Common myeloid progenitor, CD34-positive (primary cell): ENCODE results near the gene COL23A1.

Experiments
- CTCF ChIA-PET: fragments of 350-600 bp; sonication (Branson Sonifier 250); formaldehyde crosslinking; loops from one replicate; lab custom pipeline; 2021; ENCODE audit warnings: antibody characterized with exemption; lab: Charles Lee
- POLR2A ChIA-PET: fragments of 350-600 bp; sonication (Branson Sonifier 250); formaldehyde crosslinking; loops from one replicate; lab custom pipeline; 2021; ENCODE audit warnings: antibody characterized with exemption; lab: Charles Lee
- DNase-seq, 3 donors: peaks; one replicate each; pipeline versions ENCODE4 v3.0.0 to v3.0.0-alpha.2; 2013
- H3K27ac ChIP-seq, 2 experiments: 1 replicate in 1 of 2; 2 replicates in 1 of 2; pipeline ENCODE4 v1.7.0; 2013; ENCODE audit warnings: inconsistent platforms in 2 of 2, low read length in 2 of 2, mild to moderate bottlenecking in 2 of 2, low read depth in 1 of 2, moderate library complexity in 1 of 2; ENCODE audit not compliant: severe bottlenecking in 2 of 2, insufficient read depth in 1 of 2, poor library complexity in 1 of 2
- H3K27me3 ChIP-seq, 5 experiments: replicated peaks in 2 of 5; 1 replicate in 3 of 5; 2 replicates in 2 of 5; pipeline versions ENCODE4 v1.6.1 to v1.7.0; 2013; ENCODE audit warnings: low read length in 4 of 5, mild to moderate bottlenecking in 2 of 5, moderate library complexity in 2 of 5, inconsistent platforms in 1 of 5; ENCODE audit not compliant: insufficient read depth in 5 of 5, control insufficient read depth in 4 of 5
- H3K36me3 ChIP-seq, 4 experiments: 1 replicate in 2 of 4; 2 replicates in 2 of 4; pipeline versions ENCODE4 v1.6.1 to v1.7.0; 2013; ENCODE audit warnings: low read length in 3 of 4, control low read depth in 1 of 4, mild to moderate bottlenecking in 1 of 4; ENCODE audit not compliant: control insufficient read depth in 4 of 4, insufficient read depth in 4 of 4
- H3K4me1 ChIP-seq, 4 experiments: 1 replicate in 3 of 4; 2 replicates in 1 of 4; pipeline versions ENCODE4 v1.6.1 to v1.7.1; 2013; ENCODE audit warnings: low read length in 3 of 4, mild to moderate bottlenecking in 3 of 4, control low read depth in 1 of 4, inconsistent platforms in 1 of 4, moderate library complexity in 1 of 4; ENCODE audit not compliant: control insufficient read depth in 4 of 4, insufficient read depth in 4 of 4; ENCODE audit errors: control extremely low read depth in 1 of 4
- H3K4me3 ChIP-seq, 7 experiments: 1 replicate in 4 of 7; 2 replicates in 3 of 7; pipeline versions ENCODE4 v1.5.1 to v1.7.0; 2013; ENCODE audit warnings: mild to moderate bottlenecking in 7 of 7, low read length in 6 of 7, moderate library complexity in 6 of 7, inconsistent platforms in 2 of 7, low read depth in 2 of 7, control low read depth in 1 of 7; ENCODE audit not compliant: insufficient read depth in 4 of 7, control insufficient read depth in 1 of 7; ENCODE audit errors: extremely low read depth in 1 of 7
- H3K9me3 ChIP-seq, 5 experiments: 1 replicate in 4 of 5; 2 replicates in 1 of 5; pipeline versions ENCODE4 v1.6.1 to v1.7.1; 2013; ENCODE audit warnings: low read length in 4 of 5, mild to moderate bottlenecking in 2 of 5, inconsistent platforms in 1 of 5, low read depth in 1 of 5, moderate library complexity in 1 of 5; ENCODE audit not compliant: control insufficient read depth in 4 of 5, insufficient read depth in 2 of 5; ENCODE audit errors: control extremely low read depth in 1 of 5
- WGBS: methylation state at CpG from one replicate; pipeline ENCODE4 v1.1.5; 2013; ENCODE audit not compliant: insufficient coverage; 5-methylcytosine and 5-hydroxymethylcytosine counted together

The COL23A1 gene

GRCh38 chr5:178238711-178239592 is 351.2 kb downstream of the COL23A1 start:
- Histone ChIP-seq H3K27me3 (no peaks in the 10 kb centered on the region), H3K4me1 (peaks cover 13 to 95% (median 94%) of the 10 kb centered on the region in 4 experiments), H3K36me3 (no peaks in the 10 kb centered on the region), H3K9me3 (no peaks in the 10 kb centered on the region), H3K4me3 (peak overlapping the region in 4 of 7 experiments; percentile 9 to 52 (median 26)), H3K27ac (peak overlapping the region; percentile 50 to 59)
- ChIA-PET POLR2A (interaction anchor here (1.5 to 3.1 kb wide), 2 partner anchors 9 to 10 kb away, joined by 5 to 8 read pairs; no protein-coding TSS in a partner anchor), CTCF (interaction anchor here (1.5 to 5.0 kb wide), 3 partner anchors 11 to 344 kb away, joined by 3 to 53 read pairs (median 4); no protein-coding TSS in a partner anchor)
- no peak for DNase-seq
- WGBS, result 40% methylated on average over 7 of the region's 17 CpGs

- Histone ChIP-seq H3K36me3 (no peaks in the 10 kb centered on the region), H3K4me1 (peaks cover 13 to 94% (median 93%) of the 10 kb centered on the region in 4 experiments), H3K4me3 (peak overlapping the region in 3 of 7 experiments; percentile 4 to 12 (median 9)), H3K9me3 (no peaks in the 10 kb centered on the region), H3K27me3 (no peaks in the 10 kb centered on the region), H3K27ac (peak overlapping the region; percentile 50 to 59)
- ChIA-PET CTCF (interaction anchor here (0.9 to 5.0 kb wide), 6 partner anchors 12 to 345 kb away, joined by 3 to 53 read pairs (median 4); partner anchors contain the start of gene HNRNPAB), POLR2A (interaction anchor here (0.6 to 1.5 kb wide), 2 partner anchors 9 to 18 kb away, joined by 3 to 5 read pairs; no protein-coding TSS in a partner anchor)
- 89% methylated on average over 4 of the region's 6 CpGs for WGBS
- no peak for DNase-seq
These were observed 351.9 kb downstream of the COL23A1 start for GRCh38 chr5:178238313-178238635.

- peak overlapping the region; percentile 50 to 59 for H3K27ac ChIP-seq
- 25% methylated on average over 11 of the region's 13 CpGs for WGBS
- no peaks in the 10 kb centered on the region for H3K36me3 ChIP-seq
- ChIA-PET CTCF (interaction anchor here (0.9 to 5.0 kb wide), 7 partner anchors 12 to 366 kb away, joined by 3 to 53 read pairs (median 3); partner anchors contain the start of gene HNRNPAB), POLR2A (interaction anchor here (0.6 to 1.5 kb wide), 2 partner anchors 10 to 18 kb away, joined by 3 to 5 read pairs; no protein-coding TSS in a partner anchor)
- DNase-seq, result peak in 2 of 3 donors; percentile 58 to 68
- H3K27me3 ChIP-seq, result no peaks in the 10 kb centered on the region
- H3K4me3 ChIP-seq, result peak overlapping the region in 3 of 7 experiments; percentile 4 to 23 (median 12)
- H3K9me3 ChIP-seq, result no peaks in the 10 kb centered on the region
- peaks cover 13 to 97% (median 95%) of the 10 kb centered on the region in 4 experiments for H3K4me1 ChIP-seq
These were observed 352.5 kb downstream of the COL23A1 start for GRCh38 chr5:178237431-178238312.

GRCh38 chr5:178236679-178237078 is 353.5 kb downstream of the COL23A1 start:
- no peak overlapping the region for H3K27ac ChIP-seq
- peak in 2 of 3 donors; percentile 53 to 72 for DNase-seq
- no peaks in the 10 kb centered on the region for H3K36me3 ChIP-seq
- CTCF ChIA-PET, result interaction anchor here (1.1 to 5.0 kb wide), 4 partner anchors 13 to 367 kb away, joined by 3 to 53 read pairs (median 11); no protein-coding TSS in a partner anchor
- no peaks in the 10 kb centered on the region for H3K27me3 ChIP-seq
- WGBS, result 9% methylated on average over 4 of the region's 4 CpGs
- POLR2A ChIA-PET, result no interaction called here
- H3K4me3 ChIP-seq, result peak overlapping the region in 1 of 7 experiments; percentile 38
- H3K4me1 ChIP-seq, result peaks cover 11 to 93% (median 91%) of the 10 kb centered on the region in 4 experiments
- H3K9me3 ChIP-seq, result no peaks in the 10 kb centered on the region

- POLR2A ChIA-PET, result interaction anchor here (0.7 kb wide), 1 partner anchor 18 kb away, joined by 6 read pairs; no protein-coding TSS in a partner anchor
- 92% methylated on average over 5 of the region's 9 CpGs for WGBS
- H3K27ac ChIP-seq, result no peak overlapping the region
- peak overlapping the region in 1 of 7 experiments; percentile 38 for H3K4me3 ChIP-seq
- H3K9me3 ChIP-seq, result no peaks in the 10 kb centered on the region
- H3K36me3 ChIP-seq, result peaks cover 0 to 4% (median 2%) of the 10 kb centered on the region in 4 experiments
- no peaks in the 10 kb centered on the region for H3K27me3 ChIP-seq
- DNase-seq, result no peak
- CTCF ChIA-PET, result interaction anchor here (1.1 to 5.0 kb wide), 5 partner anchors 14 to 368 kb away, joined by 3 to 53 read pairs (median 4); no protein-coding TSS in a partner anchor
- peaks cover 11 to 93% (median 91%) of the 10 kb centered on the region in 4 experiments for H3K4me1 ChIP-seq
These were observed 354.1 kb downstream of the COL23A1 start for GRCh38 chr5:178236126-178236525.

GRCh38 chr5:178235588-178235974 is 354.6 kb downstream of the COL23A1 start:
- ChIA-PET POLR2A (interaction anchor here (0.7 to 1.2 kb wide), 2 partner anchors 19 to 355 kb away, joined by 3 to 6 read pairs; partner anchors contain the start of gene COL23A1), CTCF (interaction anchor here (1.0 to 5.0 kb wide), 13 partner anchors 12 to 351 kb away, joined by 3 to 53 read pairs (median 5); no protein-coding TSS in a partner anchor)
- no peak overlapping the region for H3K4me3 ChIP-seq
- WGBS, result 88% methylated on average over 1 of the region's 3 CpGs
- peaks cover under 1 to 8% (median 4%) of the 10 kb centered on the region in 4 experiments for H3K36me3 ChIP-seq
- no peak for DNase-seq
- H3K9me3 ChIP-seq, result no peaks in the 10 kb centered on the region
- H3K27me3 ChIP-seq, result no peaks in the 10 kb centered on the region
- H3K27ac ChIP-seq, result no peak overlapping the region
- H3K4me1 ChIP-seq, result peaks cover 12 to 93% (median 91%) of the 10 kb centered on the region in 4 experiments
